HCT116 (cell line): ENCODE measurements around the gene EXOC4. TPM values are rescaled to one million over a fixed set of nuclear protein-coding genes. Genes with fewer than 3 reads are reported as not detected.

Source experiments
- ATAC-seq: fragments of 200-7000 bp; cut with Tn5 transposase; 2 replicates; pipeline ENCODE4 v1.9.1; 2020; ENCODE audit warnings: mild to moderate bottlenecking, moderate library complexity
- BruUV-seq: library from RNA; stranded (reverse); fragments of 400-500 nt; replicated peaks from 2 replicates; lab custom pipeline; 2021; lab: Mats Ljungman, UMichigan
- CTCF ChIA-PET: fragments of 300-600 bp; sonication (Branson Sonifier 250); formaldehyde crosslinking; loops from one replicate; lab custom pipeline; 2021; ENCODE audit warnings: antibody characterized with exemption; lab: Charles Lee
- POLR2A ChIA-PET: fragments of 300-600, 350-600 bp; sonication (Branson Sonifier 250); formaldehyde crosslinking; loops from one replicate; lab custom pipeline; 2021; ENCODE audit warnings: antibody characterized with exemption; lab: Charles Lee
- RAD21 ChIA-PET, 2 experiments: fragments of 300-600 bp; sonication (Branson Sonifier 250); formaldehyde crosslinking; loops; one replicate each; lab custom pipeline; 2023; ENCODE audit warnings: low total read pairs in 2 of 2; ENCODE audit not compliant: uncharacterized antibody in 2 of 2, unreplicated experiment in 2 of 2, low non-redundant PET in 1 of 2; lab: Charles Lee
- DNase-seq: peaks from one replicate; pipeline ENCODE4 v3.0.0-alpha.2; 2010; ENCODE audit warnings: low read depth, low spot score
- H2AFZ ChIP-seq: fragments of 200-600 bp; shearing (Covaris generic), sonication (generic); 2 replicates; pipeline ENCODE4 v1.6.1; 2017; ENCODE audit warnings: low read depth, mixed run types, mixed read lengths, antibody characterized with exemption, low read length; ENCODE audit not compliant: poor library complexity, severe bottlenecking
- H3K27ac ChIP-seq: 2 replicates; pipeline ENCODE4 v1.5.1; 2012; ENCODE audit warnings: low read depth, low read length
- H3K27me3 ChIP-seq: fragments of 200-600 bp; sonication (generic); 2 replicates; pipeline ENCODE4 v1.6.1; 2016; ENCODE audit warnings: mixed run types, low read length, mixed read lengths; ENCODE audit not compliant: insufficient read depth
- H3K36me3 ChIP-seq, 2 experiments: fragments of 200-500 bp in 1 of 2; fragments of 200-600 bp in 1 of 2; sonication (Bioruptor generic) in 1 of 2; sonication (generic) in 1 of 2; 2 replicates each; pipeline versions ENCODE4 v1.5.1 to v1.6.1; 2014 to 2016; ENCODE audit warnings: low read length in 2 of 2, inconsistent platforms in 1 of 2, mixed read lengths in 1 of 2, mixed run types in 1 of 2; ENCODE audit not compliant: insufficient read depth in 2 of 2, control insufficient read depth in 1 of 2
- H3K4me1 ChIP-seq, 2 experiments: fragments of 200-600 bp in 1 of 2; sonication (generic) in 1 of 2; 2 replicates each; pipeline versions ENCODE4 v1.5.1 to v1.6.1; 2012 to 2017; ENCODE audit warnings: low read length in 2 of 2, inconsistent platforms in 1 of 2, mild to moderate bottlenecking in 1 of 2, mixed read lengths in 1 of 2, mixed run types in 1 of 2, moderate library complexity in 1 of 2; ENCODE audit not compliant: insufficient read depth in 2 of 2, control insufficient read depth in 1 of 2
- H3K4me2 ChIP-seq: fragments of 200-600 bp; sonication (generic); 2 replicates; pipeline ENCODE4 v1.6.1; 2017; ENCODE audit warnings: mixed run types, low read length, mixed read lengths
- H3K4me3 ChIP-seq, 2 experiments: fragments of 200-600 bp in 1 of 2; sonication (generic) in 1 of 2; replicated peaks in 1 of 2; 2 replicates each; pipeline ENCODE4 v1.5.1; 2011 to 2016; ENCODE audit warnings: low read length in 2 of 2, control low read depth in 1 of 2, low read depth in 1 of 2, mild to moderate bottlenecking in 1 of 2, mixed read lengths in 1 of 2, mixed run types in 1 of 2
- H3K79me2 ChIP-seq: fragments of 200-600 bp; sonication (generic); 2 replicates; pipeline ENCODE4 v1.6.1; 2017; ENCODE audit warnings: mild to moderate bottlenecking, mixed run types, low read length, moderate library complexity, mixed read lengths; ENCODE audit not compliant: insufficient read depth
- H3K9ac ChIP-seq: fragments of 200-600 bp; sonication (generic); 2 replicates; pipeline ENCODE4 v1.6.1; 2016; ENCODE audit warnings: low read length, mixed read lengths
- H3K9me2 ChIP-seq: fragments of 200-600 bp; sonication (generic), shearing (Covaris generic); 2 replicates; pipeline ENCODE4 v1.6.1; 2017; ENCODE audit warnings: mixed run types, mild to moderate bottlenecking, moderate library complexity; ENCODE audit not compliant: insufficient read depth
- H3K9me3 ChIP-seq, 2 experiments: fragments of 200-500 bp in 1 of 2; fragments of 200-600 bp in 1 of 2; sonication (Bioruptor generic) in 1 of 2; sonication (generic) in 1 of 2; 2 replicates each; pipeline ENCODE4 v1.6.1; 2014 to 2017; ENCODE audit warnings: low read length in 2 of 2, mixed read lengths in 2 of 2, inconsistent platforms in 1 of 2, low read depth in 1 of 2, mild to moderate bottlenecking in 1 of 2, mixed run types in 1 of 2, moderate library complexity in 1 of 2; ENCODE audit not compliant: control insufficient read depth in 1 of 2, insufficient read depth in 1 of 2
- H4K20me1 ChIP-seq: fragments of 200-600 bp; sonication (generic), shearing (Covaris generic); 2 replicates; pipeline ENCODE4 v1.6.1; 2017; ENCODE audit warnings: mixed run types, mild to moderate bottlenecking, moderate library complexity; ENCODE audit not compliant: insufficient read depth
- JUND ChIP-seq: IDR thresholded peaks from 2 replicates; pipeline ENCODE4 v1.6.1; 2012
- SRF ChIP-seq: IDR thresholded peaks from 2 replicates; pipeline ENCODE4 v1.6.1; 2012; ENCODE audit warnings: low read depth
- TCF7L2 ChIP-seq: IDR thresholded peaks from 2 replicates; pipeline ENCODE4 v1.7.0; 2011; ENCODE audit warnings: borderline replicate concordance, inconsistent platforms; ENCODE audit not compliant: insufficient read depth, insufficient read length; ENCODE audit errors: extremely low read depth
- ZFX ChIP-seq: fragments of 450-650 bp; IDR thresholded peaks from 2 replicates; pipeline ENCODE4 v1.6.1; 2017
- intact Hi-C: fragments of 100-400 bp; cut with micrococcal nuclease; formaldehyde crosslinking; loops from 2 replicates; pipeline ENCODE4 v1.10.0; 2022
- total RNA-seq: library from RNA; stranded (reverse); gene quantifications from one replicate; pipeline ENCODE4 v1.2.1, GENCODE V29; 2021; ENCODE audit not compliant: unreplicated experiment
- TF ChIP-seq, protein P1 (sequence below): IDR thresholded peaks from 2 replicates; pipeline ENCODE4 v1.6.1; 2011; ENCODE audit warnings: mild to moderate bottlenecking, low read length, moderate library complexity; ENCODE audit not compliant: insufficient replicate concordance; ENCODE audit errors: extremely low read depth
- TF ChIP-seq, protein P2 (sequence below): IDR thresholded peaks from 2 replicates; pipeline ENCODE4 v1.6.1; 2012; ENCODE audit warnings: low read depth

EXOC4 gene
- total RNA-seq, 1 experiment from 2014 or later = 40.3 TPM

DNA sequence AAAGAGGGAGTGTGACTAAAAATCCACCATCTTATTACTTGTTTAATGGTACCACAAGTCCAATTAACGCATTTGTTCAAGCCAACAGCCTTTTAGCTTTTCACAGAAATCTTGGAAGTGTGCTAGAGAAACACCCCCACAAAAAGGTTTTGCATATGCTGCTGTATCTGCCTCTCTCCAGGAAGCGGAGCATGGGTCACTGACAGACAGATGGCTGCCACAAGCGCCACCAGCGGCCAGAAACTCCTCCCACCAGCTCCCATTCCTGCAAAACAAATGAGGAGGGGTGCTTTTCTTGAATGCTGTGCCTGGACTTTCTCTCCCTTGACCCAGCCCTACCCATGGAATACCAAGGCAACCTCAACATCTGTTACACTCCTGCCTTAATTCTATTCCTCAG lies 698.0 kb downstream of the EXOC4 start:
- intact Hi-C loops = no loop called here
- RAD21 ChIA-PET = no interaction called here
- no peak for TF ChIP-seq SRF
- no peak for TF ChIP-seq TCF7L2
- TF ChIP-seq, protein P1, sequence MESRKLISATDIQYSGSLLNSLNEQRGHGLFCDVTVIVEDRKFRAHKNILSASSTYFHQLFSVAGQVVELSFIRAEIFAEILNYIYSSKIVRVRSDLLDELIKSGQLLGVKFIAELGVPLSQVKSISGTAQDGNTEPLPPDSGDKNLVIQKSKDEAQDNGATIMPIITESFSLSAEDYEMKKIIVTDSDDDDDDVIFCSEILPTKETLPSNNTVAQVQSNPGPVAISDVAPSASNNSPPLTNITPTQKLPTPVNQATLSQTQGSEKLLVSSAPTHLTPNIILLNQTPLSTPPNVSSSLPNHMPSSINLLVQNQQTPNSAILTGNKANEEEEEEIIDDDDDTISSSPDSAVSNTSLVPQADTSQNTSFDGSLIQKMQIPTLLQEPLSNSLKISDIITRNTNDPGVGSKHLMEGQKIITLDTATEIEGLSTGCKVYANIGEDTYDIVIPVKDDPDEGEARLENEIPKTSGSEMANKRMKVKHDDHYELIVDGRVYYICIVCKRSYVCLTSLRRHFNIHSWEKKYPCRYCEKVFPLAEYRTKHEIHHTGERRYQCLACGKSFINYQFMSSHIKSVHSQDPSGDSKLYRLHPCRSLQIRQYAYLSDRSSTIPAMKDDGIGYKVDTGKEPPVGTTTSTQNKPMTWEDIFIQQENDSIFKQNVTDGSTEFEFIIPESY = no peak
- TF ChIP-seq ZFX = no peak
- TF ChIP-seq JUND = no peak
- TF ChIP-seq, protein P2, sequence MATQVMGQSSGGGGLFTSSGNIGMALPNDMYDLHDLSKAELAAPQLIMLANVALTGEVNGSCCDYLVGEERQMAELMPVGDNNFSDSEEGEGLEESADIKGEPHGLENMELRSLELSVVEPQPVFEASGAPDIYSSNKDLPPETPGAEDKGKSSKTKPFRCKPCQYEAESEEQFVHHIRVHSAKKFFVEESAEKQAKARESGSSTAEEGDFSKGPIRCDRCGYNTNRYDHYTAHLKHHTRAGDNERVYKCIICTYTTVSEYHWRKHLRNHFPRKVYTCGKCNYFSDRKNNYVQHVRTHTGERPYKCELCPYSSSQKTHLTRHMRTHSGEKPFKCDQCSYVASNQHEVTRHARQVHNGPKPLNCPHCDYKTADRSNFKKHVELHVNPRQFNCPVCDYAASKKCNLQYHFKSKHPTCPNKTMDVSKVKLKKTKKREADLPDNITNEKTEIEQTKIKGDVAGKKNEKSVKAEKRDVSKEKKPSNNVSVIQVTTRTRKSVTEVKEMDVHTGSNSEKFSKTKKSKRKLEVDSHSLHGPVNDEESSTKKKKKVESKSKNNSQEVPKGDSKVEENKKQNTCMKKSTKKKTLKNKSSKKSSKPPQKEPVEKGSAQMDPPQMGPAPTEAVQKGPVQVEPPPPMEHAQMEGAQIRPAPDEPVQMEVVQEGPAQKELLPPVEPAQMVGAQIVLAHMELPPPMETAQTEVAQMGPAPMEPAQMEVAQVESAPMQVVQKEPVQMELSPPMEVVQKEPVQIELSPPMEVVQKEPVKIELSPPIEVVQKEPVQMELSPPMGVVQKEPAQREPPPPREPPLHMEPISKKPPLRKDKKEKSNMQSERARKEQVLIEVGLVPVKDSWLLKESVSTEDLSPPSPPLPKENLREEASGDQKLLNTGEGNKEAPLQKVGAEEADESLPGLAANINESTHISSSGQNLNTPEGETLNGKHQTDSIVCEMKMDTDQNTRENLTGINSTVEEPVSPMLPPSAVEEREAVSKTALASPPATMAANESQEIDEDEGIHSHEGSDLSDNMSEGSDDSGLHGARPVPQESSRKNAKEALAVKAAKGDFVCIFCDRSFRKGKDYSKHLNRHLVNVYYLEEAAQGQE = no peak
- TF ChIP-seq, all 23 proteins: peak for 0
- H3K9ac ChIP-seq = no peak overlapping the region
- ATAC-seq = no peak
- no peak overlapping the region for H3K4me2 ChIP-seq
- no peaks in the 10 kb centered on the region for H3K36me3 ChIP-seq
- ChIA-PET CTCF (no interaction called here), POLR2A (no interaction called here)
- BruUV-seq = no TSS peak
- H3K4me3 ChIP-seq = no peak overlapping the region
- H3K9me3 ChIP-seq = no peaks in the 10 kb centered on the region
- DNase-seq = no peak
- H3K27ac ChIP-seq = no peak overlapping the region
- no peaks in the 10 kb centered on the region for H3K9me2 ChIP-seq
- no peaks in the 10 kb centered on the region for H3K27me3 ChIP-seq
- H4K20me1 ChIP-seq = no peaks in the 10 kb centered on the region
- H3K79me2 ChIP-seq = no peaks in the 10 kb centered on the region
- no peak overlapping the region for H2AFZ ChIP-seq
- no peaks in the 10 kb centered on the region for H3K4me1 ChIP-seq
